ENCODE measurements around the gene RPL39L.

DNA sequence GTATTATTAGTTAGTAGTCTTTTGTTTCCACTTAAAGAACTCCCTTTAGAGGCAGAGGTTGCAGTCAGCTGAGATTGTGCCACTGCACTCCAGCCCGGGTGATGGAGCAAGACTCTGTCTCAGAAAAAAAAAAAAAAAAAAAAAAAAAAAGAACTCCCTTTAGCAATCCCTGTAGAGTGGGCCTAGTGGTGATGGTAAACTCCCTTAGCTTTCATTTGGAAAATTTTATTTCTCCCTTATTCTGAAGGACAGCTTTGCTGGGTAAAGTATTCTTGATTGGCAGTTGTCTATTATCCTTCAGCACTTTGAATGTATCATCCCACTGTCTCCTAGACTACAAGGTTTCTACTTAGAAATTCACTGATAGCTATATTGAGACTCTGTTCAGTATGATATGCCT lies 46.0 kb downstream of the RPL39L start:
- no peak for TF ChIP-seq TRIM28 (IDR thresholded peaks at IDR 0.05; ENCODE audit: borderline replicate concordance, low read length)
- TF ChIP-seq, protein P1, sequence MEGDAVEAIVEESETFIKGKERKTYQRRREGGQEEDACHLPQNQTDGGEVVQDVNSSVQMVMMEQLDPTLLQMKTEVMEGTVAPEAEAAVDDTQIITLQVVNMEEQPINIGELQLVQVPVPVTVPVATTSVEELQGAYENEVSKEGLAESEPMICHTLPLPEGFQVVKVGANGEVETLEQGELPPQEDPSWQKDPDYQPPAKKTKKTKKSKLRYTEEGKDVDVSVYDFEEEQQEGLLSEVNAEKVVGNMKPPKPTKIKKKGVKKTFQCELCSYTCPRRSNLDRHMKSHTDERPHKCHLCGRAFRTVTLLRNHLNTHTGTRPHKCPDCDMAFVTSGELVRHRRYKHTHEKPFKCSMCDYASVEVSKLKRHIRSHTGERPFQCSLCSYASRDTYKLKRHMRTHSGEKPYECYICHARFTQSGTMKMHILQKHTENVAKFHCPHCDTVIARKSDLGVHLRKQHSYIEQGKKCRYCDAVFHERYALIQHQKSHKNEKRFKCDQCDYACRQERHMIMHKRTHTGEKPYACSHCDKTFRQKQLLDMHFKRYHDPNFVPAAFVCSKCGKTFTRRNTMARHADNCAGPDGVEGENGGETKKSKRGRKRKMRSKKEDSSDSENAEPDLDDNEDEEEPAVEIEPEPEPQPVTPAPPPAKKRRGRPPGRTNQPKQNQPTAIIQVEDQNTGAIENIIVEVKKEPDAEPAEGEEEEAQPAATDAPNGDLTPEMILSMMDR (tag by site-specific recombination; IDR thresholded peaks at IDR 0.05) = no peak
- no peak for TF ChIP-seq ZNF350 (tag by site-specific recombination; IDR thresholded peaks at IDR 0.05)
- no peak for TF ChIP-seq ZNF16 (tag by site-specific recombination; IDR thresholded peaks at IDR 0.05; ENCODE audit: low read depth)
- TF ChIP-seq ZNF664 (tag by site-specific recombination; IDR thresholded peaks at IDR 0.05) = no peak
- no peak for TF ChIP-seq ZEB2 (tag by site-specific recombination; IDR thresholded peaks at IDR 0.05)
- no peak for TF ChIP-seq ZNF530 (tag by site-specific recombination; IDR thresholded peaks at IDR 0.05; ENCODE audit: low read depth)
- no peak for TF ChIP-seq ZNF311 (tag by site-specific recombination; IDR thresholded peaks at IDR 0.05; ENCODE audit: borderline replicate concordance)
- no peak for TF ChIP-seq PATZ1 (tag by site-specific recombination; IDR thresholded peaks at IDR 0.05)
- TF ChIP-seq, protein P2, sequence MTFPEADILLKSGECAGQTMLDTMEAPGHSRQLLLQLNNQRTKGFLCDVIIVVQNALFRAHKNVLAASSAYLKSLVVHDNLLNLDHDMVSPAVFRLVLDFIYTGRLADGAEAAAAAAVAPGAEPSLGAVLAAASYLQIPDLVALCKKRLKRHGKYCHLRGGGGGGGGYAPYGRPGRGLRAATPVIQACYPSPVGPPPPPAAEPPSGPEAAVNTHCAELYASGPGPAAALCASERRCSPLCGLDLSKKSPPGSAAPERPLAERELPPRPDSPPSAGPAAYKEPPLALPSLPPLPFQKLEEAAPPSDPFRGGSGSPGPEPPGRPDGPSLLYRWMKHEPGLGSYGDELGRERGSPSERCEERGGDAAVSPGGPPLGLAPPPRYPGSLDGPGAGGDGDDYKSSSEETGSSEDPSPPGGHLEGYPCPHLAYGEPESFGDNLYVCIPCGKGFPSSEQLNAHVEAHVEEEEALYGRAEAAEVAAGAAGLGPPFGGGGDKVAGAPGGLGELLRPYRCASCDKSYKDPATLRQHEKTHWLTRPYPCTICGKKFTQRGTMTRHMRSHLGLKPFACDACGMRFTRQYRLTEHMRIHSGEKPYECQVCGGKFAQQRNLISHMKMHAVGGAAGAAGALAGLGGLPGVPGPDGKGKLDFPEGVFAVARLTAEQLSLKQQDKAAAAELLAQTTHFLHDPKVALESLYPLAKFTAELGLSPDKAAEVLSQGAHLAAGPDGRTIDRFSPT (tag by site-specific recombination; IDR thresholded peaks at IDR 0.05) = no peak
- TF ChIP-seq ZNF626 (tag by site-specific recombination; IDR thresholded peaks at IDR 0.05) = no peak
